ENCODE measurements around the gene CSNK2A3.
"Not testable (repeated sequence)": the region's sequence is repeated elsewhere in the genome, so short reads cannot be mapped to it uniquely, and the experiment has no call there.

The CSNK2A3 gene

GRCh38 chr11:11352878-11353277 lies at the start of gene CSNK2A3:
Gene CSNK2A3 (minus strand): TSS chr11:11353250. CDS start chr11:11353119, 131 bp downstream.
- not testable (repeated sequence) for H3K79me2 ChIP-seq; H3K9ac ChIP-seq; H3K27ac ChIP-seq; H3K27me3 ChIP-seq (ENCODE audit: control insufficient read depth, insufficient read depth, low read length); H3K4me1 ChIP-seq; H3K4me3 ChIP-seq (ENCODE audit: low read depth, low read length); H3K9me3 ChIP-seq (ENCODE audit: control insufficient read depth, low read length); H3K36me3 ChIP-seq (ENCODE audit: control insufficient read depth, insufficient read depth, low read length); H3K4me2 ChIP-seq (ENCODE audit: low read length); H2AFZ ChIP-seq

GRCh38 chr11:11401960-11402535 lies 49.0 kb upstream of the CSNK2A3 start:
- Histone ChIP-seq H3K36me3 (ENCODE audit: control insufficient read depth, insufficient read depth, low read length) (no peaks in the 10 kb centered on the region), H3K27me3 (ENCODE audit: control insufficient read depth, insufficient read depth, low read length) (no peaks in the 10 kb centered on the region), H3K79me2 (peaks cover 3% of the 10 kb centered on the region), H3K4me3 (ENCODE audit: low read depth, low read length) (no peak overlapping the region), H3K9ac (no peak overlapping the region), H3K27ac (no peak overlapping the region), H3K4me1 (peaks cover 13% of the 10 kb centered on the region), H3K9me3 (ENCODE audit: control insufficient read depth, low read length) (no peaks in the 10 kb centered on the region), H3K4me2 (ENCODE audit: low read length) (no peak overlapping the region), H2AFZ (no peak overlapping the region)
- no peak for TF ChIP-seq CTCF (IDR thresholded peaks at IDR 0.05)

- Histone ChIP-seq H3K27ac (no peak overlapping the region), H3K4me1 (peaks cover 3% of the 10 kb centered on the region), H3K9ac (no peak overlapping the region), H3K27me3 (ENCODE audit: control insufficient read depth, insufficient read depth, low read length) (no peaks in the 10 kb centered on the region), H3K79me2 (peaks cover 3% of the 10 kb centered on the region), H2AFZ (no peak overlapping the region), H3K36me3 (ENCODE audit: control insufficient read depth, insufficient read depth, low read length) (no peaks in the 10 kb centered on the region), H3K4me2 (ENCODE audit: low read length) (no peak overlapping the region), H3K4me3 (ENCODE audit: low read depth, low read length) (no peak overlapping the region), H3K9me3 (ENCODE audit: control insufficient read depth, low read length) (no peaks in the 10 kb centered on the region)
- no peak for TF ChIP-seq CTCF (IDR thresholded peaks at IDR 0.05)
Observed at GRCh38 chr11:11400635-11401232, 47.7 kb upstream of the CSNK2A3 start.

GRCh38 chr11:11400121-11400520 lies 47.1 kb upstream of the CSNK2A3 start:
- no peaks in the 10 kb centered on the region for H3K27me3 ChIP-seq (ENCODE audit: control insufficient read depth, insufficient read depth, low read length)
- H2AFZ ChIP-seq: no peak overlapping the region
- no peaks in the 10 kb centered on the region for H3K4me1 ChIP-seq
- H3K9ac ChIP-seq: no peak overlapping the region
- H3K4me2 ChIP-seq (ENCODE audit: low read length): no peak overlapping the region
- H3K27ac ChIP-seq: no peak overlapping the region
- no peak for TF ChIP-seq CTCF (IDR thresholded peaks at IDR 0.05)
- H3K79me2 ChIP-seq: peaks cover 3% of the 10 kb centered on the region
- H3K4me3 ChIP-seq (ENCODE audit: low read depth, low read length): no peak overlapping the region
- H3K9me3 ChIP-seq (ENCODE audit: control insufficient read depth, low read length): no peaks in the 10 kb centered on the region
- no peaks in the 10 kb centered on the region for H3K36me3 ChIP-seq (ENCODE audit: control insufficient read depth, insufficient read depth, low read length)

- Histone ChIP-seq H3K27me3 (ENCODE audit: control insufficient read depth, insufficient read depth, low read length) (no peaks in the 10 kb centered on the region), H2AFZ (no peak overlapping the region), H3K9ac (no peak overlapping the region), H3K79me2 (no peaks in the 10 kb centered on the region), H3K4me3 (ENCODE audit: low read depth, low read length) (no peak overlapping the region), H3K4me1 (no peaks in the 10 kb centered on the region), H3K27ac (no peak overlapping the region), H3K4me2 (ENCODE audit: low read length) (no peak overlapping the region), H3K9me3 (ENCODE audit: control insufficient read depth, low read length) (no peaks in the 10 kb centered on the region), H3K36me3 (ENCODE audit: control insufficient read depth, insufficient read depth, low read length) (no peaks in the 10 kb centered on the region)
- TF ChIP-seq CTCF (IDR thresholded peaks at IDR 0.05): no peak
Observed at GRCh38 chr11:11397781-11398180, 44.7 kb upstream of the CSNK2A3 start.

Data from parathyroid adenoma (tissue), 2 donors.